Fibroblast of peridontal ligament (primary cell): ENCODE measurements around the gene GARRE1.

Experiments
- DNase-seq: peaks from one replicate; pipeline ENCODE4 v3.0.0-alpha.2; 2010; ENCODE audit errors: extremely low read depth

The GARRE1 gene

GRCh38 chr19:34288381-34288780 lies 34.0 kb downstream of the GARRE1 start:
- no peak for DNase-seq

- no peak for DNase-seq
Measured at GRCh38 chr19:34291235-34291634, 36.9 kb downstream of the GARRE1 start.

- DNase-seq: no peak
Measured at GRCh38 chr19:34295103-34295502, 40.7 kb downstream of the GARRE1 start.

- no peak for DNase-seq
Measured at GRCh38 chr19:34298891-34299520, 44.7 kb downstream of the GARRE1 start.

- no peak for DNase-seq
Measured at GRCh38 chr19:34299576-34299975, 45.2 kb downstream of the GARRE1 start.

GRCh38 chr19:34300380-34300779 lies 46.0 kb downstream of the GARRE1 start:
- no peak for DNase-seq

- no peak for DNase-seq
Measured at GRCh38 chr19:34300962-34301361, 46.6 kb downstream of the GARRE1 start.
